ENCODE measurements around the gene C14orf180.

DNA sequence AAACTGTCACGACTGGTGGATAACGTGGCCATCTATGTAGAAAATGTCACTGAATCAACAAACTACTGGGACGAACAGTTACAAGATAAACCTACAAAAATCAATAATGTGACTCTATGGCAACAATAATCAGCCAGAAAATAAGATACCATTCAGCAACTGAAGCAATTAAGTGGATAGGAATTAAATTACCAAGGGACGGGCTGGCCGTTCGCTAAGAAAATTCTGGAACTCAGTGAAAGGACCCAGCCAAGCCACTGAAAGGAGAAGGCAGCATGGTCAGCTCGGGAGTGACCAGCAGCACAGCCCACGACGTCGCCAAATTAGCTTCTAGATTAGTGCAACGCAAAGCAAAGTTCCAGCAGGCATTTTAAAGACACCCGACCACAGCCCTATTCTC is 58.6 kb downstream of the C14orf180 start:
- TF ChIP-seq CTCF (IDR thresholded peaks at IDR 0.05; ENCODE audit: low read length), result no peak
- TF ChIP-seq EZH2 (optimal IDR thresholded peaks at IDR 0.05; ENCODE audit: low read depth, low read length), result no peak

All from MM.1S (cell line).